Epithelial cell of esophagus (primary cell): ENCODE data around the gene SPG11.

ENCODE experiments used
- DNase-seq: peaks from one replicate; pipeline ENCODE4 v3.0.0; 2010; ENCODE audit warnings: low read depth
- H3K4me3 ChIP-seq: 2 replicates; pipeline ENCODE4 v1.5.1; 2011; ENCODE audit warnings: mild to moderate bottlenecking, low read length, control low read depth
- TF ChIP-seq, protein P1 (sequence below): IDR thresholded peaks from 2 replicates; pipeline ENCODE4 v1.5.1; 2011; ENCODE audit warnings: low read depth, mild to moderate bottlenecking, low read length, control low read depth, inconsistent platforms; ENCODE audit not compliant: insufficient read depth; ENCODE audit errors: missing control alignments

SPG11 gene

DNA sequence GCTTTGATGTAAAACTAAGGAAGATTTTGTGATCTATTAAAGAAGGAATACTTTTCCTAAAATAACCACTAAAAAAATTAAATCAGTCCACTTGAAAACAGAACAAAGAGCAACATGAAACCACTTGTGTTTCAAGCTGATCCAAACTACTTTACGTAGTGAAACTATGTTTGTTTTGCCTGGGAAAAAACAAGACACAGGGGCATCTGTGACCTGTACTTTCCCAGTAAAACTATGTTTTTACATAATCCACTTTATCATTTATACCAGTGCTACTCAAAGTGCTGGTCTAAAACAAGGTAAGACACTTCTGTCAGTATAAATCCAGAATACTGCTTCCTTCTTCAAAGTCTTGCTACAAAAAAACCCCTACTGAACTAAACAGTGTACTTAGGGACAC is 56.7 kb downstream of the SPG11 start:
- no peak for DNase-seq
- TF ChIP-seq, protein P1, sequence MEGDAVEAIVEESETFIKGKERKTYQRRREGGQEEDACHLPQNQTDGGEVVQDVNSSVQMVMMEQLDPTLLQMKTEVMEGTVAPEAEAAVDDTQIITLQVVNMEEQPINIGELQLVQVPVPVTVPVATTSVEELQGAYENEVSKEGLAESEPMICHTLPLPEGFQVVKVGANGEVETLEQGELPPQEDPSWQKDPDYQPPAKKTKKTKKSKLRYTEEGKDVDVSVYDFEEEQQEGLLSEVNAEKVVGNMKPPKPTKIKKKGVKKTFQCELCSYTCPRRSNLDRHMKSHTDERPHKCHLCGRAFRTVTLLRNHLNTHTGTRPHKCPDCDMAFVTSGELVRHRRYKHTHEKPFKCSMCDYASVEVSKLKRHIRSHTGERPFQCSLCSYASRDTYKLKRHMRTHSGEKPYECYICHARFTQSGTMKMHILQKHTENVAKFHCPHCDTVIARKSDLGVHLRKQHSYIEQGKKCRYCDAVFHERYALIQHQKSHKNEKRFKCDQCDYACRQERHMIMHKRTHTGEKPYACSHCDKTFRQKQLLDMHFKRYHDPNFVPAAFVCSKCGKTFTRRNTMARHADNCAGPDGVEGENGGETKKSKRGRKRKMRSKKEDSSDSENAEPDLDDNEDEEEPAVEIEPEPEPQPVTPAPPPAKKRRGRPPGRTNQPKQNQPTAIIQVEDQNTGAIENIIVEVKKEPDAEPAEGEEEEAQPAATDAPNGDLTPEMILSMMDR, result no peak
- H3K4me3 ChIP-seq, result no peak overlapping the region

DNA sequence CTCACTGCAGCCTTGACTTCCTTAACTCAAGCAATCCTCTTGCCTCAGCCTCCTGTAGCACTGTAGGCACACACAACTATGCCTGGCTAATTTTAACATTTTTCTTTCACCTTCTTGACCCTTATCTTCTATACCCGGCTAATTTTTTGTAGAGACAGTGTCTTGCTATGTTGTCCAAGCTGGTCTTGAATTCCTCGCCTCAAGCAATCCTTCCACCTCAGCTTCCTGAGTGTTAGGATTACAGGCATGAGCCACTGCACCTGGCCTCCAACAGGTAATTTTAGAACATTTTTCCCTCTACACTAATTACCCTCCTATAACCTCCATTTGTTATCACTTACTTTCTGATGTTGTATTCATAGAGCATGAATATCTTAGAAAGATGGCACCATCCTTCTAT is 60.3 kb downstream of the SPG11 start:
- no peak overlapping the region for H3K4me3 ChIP-seq
- TF ChIP-seq, protein P1, result no peak
- DNase-seq, result no peak

DNA sequence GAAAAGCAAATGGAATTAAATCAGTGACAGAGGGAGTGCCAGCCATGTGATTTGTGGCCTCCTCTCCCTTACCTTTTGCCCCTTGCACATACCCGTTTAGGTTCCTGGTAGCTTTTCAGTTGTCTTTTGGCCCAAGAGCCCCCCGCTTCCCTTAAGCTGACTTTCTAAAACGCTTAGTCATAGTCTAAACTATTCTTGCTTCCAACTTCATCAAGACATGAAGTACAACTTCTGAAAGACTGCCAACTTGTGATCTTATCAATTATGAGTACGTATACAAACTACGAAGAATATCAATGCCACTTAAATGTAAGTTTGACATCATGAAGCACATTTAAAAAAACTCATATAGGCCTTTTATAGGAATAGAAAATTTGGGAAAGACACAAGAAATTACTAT is 64.6 kb downstream of the SPG11 start:
- DNase-seq, result no peak
- H3K4me3 ChIP-seq, result no peak overlapping the region

DNA sequence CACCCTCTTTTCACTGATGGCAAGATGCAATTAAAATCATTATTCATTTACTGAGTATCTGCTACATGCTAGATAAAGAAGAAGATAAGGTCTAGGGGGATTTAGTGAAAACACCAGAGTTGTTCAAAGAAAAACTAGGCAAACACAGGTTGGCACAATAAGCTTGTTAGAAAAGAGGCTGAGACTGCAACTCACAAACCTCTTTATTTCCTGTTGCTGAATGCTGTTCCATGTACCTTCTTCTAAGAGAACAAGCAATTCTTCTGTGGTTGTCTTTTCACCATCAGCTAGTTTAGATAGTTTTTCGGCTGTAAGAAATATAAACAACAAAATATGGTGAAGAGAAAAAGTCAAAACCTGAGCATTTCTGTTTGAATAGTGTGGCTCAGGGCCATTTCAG is 65.4 kb downstream of the SPG11 start:
- TF ChIP-seq, protein P1, result no peak
- H3K4me3 ChIP-seq, result no peak overlapping the region

More for the DNA sequence above, 64.6 kb downstream of the SPG11 start:
- TF ChIP-seq, protein P1, result no peak

DNA sequence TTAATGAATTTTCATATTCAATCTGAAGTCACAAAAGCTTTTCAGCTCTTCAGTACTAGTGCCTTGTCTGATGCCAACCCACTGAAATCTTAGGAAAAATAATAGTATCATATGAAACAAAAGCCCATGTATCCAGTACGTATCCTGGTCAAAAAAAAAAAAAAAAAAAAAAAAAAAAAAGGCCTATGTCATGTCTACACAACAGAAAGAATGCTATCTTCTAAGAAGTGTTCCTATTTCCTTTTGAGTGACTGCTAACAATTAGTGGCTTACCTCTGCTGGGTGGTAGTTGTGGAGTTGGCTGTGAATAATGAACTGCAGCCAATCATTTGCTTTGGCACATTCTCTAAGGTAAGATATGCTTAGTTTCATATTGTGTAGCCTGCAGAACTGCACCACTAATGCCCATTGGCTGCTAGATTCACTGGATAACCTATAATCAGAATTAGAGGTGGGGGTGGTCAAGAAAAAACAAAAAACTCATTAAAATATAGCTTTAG is 66.9 kb downstream of the SPG11 start:
- no peak overlapping the region for H3K4me3 ChIP-seq
- TF ChIP-seq, protein P1, result no peak
- DNase-seq, result no peak

More for the DNA sequence above, 65.4 kb downstream of the SPG11 start:
- DNase-seq, result no peak

DNA sequence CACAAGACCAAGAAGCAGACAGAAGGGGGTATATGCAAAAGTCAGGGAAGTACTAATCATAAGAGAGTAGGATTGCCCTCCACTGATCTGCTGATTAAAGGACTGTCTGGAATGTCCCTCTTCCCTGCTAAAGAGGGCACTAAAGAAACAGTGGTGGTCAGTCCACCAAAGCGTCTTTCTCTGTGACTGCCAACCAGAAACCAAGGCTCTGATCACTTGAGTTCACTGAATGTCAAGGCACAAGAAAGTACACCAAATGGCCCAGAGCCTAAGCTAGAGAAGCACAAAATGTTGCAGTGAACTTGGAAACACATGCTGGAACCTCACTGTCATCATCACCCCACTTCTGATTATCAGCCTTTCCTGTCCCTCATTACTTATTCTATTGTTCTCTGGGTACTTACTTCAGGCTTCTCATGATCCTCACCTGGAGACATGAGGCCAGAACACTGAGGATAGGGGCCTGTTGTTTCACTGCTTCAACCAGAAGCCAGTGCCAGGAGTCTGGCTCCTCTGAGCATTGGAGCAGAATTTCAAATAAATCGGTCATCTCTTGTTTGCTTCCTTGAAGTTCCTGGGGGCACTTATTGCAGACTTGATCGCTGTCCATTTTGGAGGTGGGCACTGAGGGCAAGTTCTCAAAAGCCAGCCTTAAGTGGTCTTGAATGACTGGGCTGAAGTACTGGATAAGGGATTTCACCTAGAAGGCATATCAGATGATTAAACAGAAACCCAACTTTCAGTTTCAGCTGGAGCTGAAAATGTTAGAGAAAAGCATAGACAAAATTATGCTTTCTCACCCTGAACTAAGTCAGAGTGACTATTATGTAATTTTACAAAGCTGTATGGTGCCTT is 67.6 kb downstream of the SPG11 start:
- TF ChIP-seq, protein P1, result no peak
- no peak overlapping the region for H3K4me3 ChIP-seq
- no peak for DNase-seq
